Activated CD8-positive, alpha-beta memory T cell treated with anti-CD3 and anti-CD28 coated beads, Interleukin-2, amount 50 U/mL, for 24 hours (primary cell): ENCODE measurements around the gene RBL1.
"Not testable (repeated sequence)": the region's sequence is repeated elsewhere in the genome, so short reads cannot be mapped to it uniquely, and the experiment has no call there.

Experiments used
- DNase-seq: peaks from one replicate; pipeline ENCODE4 v3.0.0-alpha.2; 2020; ENCODE audit errors: extremely low read depth

The RBL1 gene, protein sequence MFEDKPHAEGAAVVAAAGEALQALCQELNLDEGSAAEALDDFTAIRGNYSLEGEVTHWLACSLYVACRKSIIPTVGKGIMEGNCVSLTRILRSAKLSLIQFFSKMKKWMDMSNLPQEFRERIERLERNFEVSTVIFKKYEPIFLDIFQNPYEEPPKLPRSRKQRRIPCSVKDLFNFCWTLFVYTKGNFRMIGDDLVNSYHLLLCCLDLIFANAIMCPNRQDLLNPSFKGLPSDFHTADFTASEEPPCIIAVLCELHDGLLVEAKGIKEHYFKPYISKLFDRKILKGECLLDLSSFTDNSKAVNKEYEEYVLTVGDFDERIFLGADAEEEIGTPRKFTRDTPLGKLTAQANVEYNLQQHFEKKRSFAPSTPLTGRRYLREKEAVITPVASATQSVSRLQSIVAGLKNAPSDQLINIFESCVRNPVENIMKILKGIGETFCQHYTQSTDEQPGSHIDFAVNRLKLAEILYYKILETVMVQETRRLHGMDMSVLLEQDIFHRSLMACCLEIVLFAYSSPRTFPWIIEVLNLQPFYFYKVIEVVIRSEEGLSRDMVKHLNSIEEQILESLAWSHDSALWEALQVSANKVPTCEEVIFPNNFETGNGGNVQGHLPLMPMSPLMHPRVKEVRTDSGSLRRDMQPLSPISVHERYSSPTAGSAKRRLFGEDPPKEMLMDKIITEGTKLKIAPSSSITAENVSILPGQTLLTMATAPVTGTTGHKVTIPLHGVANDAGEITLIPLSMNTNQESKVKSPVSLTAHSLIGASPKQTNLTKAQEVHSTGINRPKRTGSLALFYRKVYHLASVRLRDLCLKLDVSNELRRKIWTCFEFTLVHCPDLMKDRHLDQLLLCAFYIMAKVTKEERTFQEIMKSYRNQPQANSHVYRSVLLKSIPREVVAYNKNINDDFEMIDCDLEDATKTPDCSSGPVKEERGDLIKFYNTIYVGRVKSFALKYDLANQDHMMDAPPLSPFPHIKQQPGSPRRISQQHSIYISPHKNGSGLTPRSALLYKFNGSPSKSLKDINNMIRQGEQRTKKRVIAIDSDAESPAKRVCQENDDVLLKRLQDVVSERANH

GRCh38 chr20:37095599-37096414 lies at the start of gene RBL1:
Gene RBL1, minus strand, starts transcription at chr20:37095997. Its CDS starts 69 bp downstream, at chr20:37095928.
- peak; percentile 69 for DNase-seq

DNA sequence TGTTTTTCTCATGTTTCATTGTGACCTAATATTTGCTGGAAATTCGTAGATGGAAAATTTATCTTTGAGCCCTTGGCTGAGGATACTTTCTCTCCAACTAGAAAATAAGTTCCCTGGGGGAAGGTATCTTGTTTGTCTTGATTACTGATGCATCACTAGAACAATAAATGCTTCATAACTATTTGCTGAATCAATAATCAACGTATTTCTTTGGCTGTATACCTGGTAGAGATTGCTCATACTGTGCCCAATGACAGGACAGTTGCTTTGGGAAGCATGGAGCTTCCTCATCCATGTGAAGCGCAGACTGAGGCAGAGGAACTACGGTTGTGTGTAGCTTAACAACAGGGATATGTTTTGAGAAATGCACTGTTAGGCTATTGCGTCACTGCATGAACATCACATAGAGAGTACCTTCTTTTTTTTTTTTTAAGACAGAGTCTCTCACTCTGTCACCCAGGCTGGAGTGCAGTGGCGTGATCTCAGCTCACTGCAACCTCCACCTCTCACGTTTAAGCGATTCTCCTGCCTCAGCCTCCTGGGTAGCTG lies 49.1 kb upstream of the RBL1 start:
- no peak for DNase-seq

GRCh38 chr20:37142708-37143107 lies 46.9 kb upstream of the RBL1 start:
- no peak for DNase-seq

DNA sequence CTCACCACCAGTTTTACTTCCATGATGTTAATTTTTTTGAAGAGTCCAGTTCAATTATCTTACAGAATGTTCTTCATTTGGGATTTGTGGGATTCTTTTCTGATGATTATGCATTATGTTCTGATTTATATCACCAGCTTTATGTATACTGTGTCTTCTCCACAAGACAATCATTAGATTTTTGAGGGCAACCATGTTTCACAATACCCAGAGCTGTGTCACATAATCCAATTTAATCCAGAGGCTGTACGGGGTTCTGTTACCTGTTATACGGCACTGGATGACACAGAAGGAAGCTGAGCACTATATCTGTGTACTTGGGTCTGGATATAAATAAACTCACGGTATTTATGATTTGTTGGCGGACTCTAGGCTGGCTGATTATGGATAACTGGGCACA lies 41.8 kb upstream of the RBL1 start:
- no peak for DNase-seq

DNA sequence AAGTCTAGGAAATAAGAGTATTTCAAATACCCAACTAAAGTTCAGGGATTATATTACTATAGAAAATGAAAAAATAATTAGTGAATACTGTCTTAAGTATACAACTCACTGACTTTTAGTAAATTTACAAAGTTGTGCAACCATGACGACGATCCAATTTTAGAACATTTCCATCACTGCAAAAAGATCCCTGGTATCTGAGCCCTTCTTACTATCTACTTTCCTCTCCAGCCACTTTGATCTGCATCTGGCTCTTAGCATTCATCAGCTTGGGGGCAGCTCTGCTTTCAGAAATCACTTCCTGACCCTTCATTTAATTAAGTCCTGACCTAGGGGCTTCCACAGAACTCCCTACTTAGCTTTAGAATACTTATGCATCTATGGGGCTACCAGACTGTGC lies 38.2 kb upstream of the RBL1 start:
- no peak for DNase-seq

DNA sequence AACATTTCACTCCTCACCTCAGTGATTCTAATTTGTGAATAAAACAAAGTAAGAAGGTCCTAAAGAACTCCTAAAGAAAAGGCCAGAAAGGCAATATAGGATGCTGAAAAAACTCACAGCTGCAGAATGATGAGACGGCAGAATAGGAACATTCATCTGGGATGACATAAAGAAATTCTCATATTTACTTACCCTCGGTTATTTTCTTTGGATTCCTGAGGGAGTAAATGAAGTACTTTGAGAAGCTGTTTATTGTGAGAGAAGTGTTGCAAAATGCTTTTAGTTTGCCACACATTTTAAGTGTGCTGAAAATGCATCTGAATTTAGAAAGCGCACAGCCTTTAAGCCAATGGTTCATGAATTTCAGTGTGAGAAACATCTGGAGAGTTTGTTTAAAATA lies 35.7 kb upstream of the RBL1 start:
- DNase-seq, result no peak

DNA sequence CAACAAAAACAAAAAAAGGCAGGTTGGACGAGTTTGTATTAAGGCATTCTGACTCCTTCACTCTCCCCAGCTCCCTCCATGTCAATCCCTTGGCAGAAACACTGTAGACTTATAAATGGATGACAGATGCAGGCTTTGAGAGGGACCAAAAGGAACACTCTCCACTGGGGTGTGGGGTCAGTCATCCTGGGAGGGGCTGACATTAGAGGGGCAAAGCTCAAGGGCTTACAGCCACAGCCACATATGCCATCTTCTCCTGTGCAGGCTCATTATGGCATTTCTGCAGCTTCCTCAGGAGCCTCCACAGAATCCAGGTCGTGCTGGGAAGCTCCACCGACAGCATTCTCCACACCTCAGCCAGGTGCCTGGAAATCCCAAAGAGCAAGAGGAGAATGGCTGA lies 33.0 kb upstream of the RBL1 start:
- DNase-seq, result no peak

GRCh38 chr20:37126290-37126689 lies 30.5 kb upstream of the RBL1 start:
- DNase-seq, result not testable (repeated sequence)

DNA sequence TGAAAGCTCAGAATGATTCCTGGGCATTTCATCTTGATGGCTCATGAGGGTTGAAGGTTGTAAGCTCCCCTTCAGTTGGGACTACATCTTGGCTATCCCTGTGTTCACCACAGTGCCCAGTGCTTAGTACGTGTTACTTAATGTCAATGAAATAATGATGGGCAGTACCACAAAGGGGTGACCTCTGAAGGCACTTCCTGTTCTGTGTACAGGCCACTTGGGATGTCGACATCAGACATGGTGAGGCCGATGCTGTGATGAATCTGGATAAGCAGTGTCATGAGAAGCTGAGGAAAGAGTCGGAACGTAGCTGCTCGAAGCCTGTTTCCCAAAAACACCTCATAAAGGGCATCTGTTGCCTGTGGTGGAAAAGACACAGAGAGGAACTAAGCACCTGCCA lies 27.6 kb upstream of the RBL1 start:
- no peak for DNase-seq

DNA sequence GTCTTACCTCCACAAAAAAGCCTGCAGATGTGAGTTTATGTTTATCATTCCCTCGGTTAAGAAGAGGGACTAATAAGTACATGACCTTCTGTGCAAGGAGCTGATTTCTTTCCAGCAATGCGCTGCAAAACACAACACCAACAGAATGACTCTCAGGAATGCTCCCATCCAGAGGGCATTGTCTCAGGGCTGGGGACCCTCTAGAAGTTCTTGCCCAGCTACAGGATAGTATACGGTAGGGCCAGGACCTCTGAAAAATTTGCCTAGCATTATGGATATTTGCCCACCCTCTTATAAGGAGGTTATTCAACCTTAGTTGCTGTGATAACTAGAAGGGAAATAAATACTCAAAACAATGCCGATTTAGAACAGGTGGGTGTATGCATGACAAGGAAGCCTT lies 24.7 kb upstream of the RBL1 start:
- DNase-seq, result no peak

- no peak for DNase-seq
Observed at GRCh38 chr20:37119356-37120036, 23.7 kb upstream of the RBL1 start.

DNA sequence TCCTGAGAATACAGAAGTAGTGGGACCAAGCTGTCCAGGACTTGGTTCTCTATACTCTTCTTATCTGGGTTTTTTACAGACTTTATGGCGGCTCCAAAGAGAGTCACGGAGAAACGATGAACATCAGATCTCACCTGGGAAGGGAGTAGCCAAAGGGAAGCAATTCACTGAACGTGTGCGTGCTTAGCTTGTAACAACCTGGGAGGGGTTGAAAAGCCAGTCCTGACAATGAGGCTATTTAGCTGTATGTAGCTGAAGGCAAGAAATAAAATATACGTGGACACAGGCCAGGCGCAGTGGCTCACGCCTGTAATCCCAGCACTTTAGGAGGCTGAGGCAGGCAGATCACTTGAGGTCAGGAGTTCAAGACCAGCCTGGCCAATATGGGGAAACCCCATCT lies 18.2 kb upstream of the RBL1 start:
- no peak for DNase-seq

DNA sequence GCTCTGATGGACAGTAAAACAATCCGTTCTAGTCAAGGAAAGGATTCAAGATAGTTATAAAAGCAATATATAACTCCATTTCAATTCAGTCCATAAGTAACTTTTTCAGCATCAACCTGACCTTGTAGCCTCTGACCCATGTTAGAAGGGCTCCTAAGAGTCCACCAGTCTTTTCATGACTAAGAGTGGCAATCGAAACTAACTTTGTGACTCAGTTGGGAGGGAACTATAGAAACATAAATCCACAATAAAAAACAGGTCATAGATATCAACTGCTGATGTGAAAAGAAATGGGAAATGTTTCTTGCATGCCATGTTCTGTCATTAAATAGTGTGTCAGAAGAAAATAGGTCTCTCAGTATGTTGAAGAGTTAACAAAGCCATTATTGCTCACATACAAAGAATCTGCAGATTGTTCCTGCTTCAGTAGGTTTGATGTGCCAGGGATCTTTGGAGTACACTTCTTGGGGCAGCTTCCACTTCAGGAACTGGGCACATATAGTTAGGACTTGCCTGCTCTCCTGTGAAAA lies 16.2 kb upstream of the RBL1 start:
- no peak for DNase-seq

GRCh38 chr20:37108676-37109075 lies 12.9 kb upstream of the RBL1 start:
- no peak for DNase-seq

DNA sequence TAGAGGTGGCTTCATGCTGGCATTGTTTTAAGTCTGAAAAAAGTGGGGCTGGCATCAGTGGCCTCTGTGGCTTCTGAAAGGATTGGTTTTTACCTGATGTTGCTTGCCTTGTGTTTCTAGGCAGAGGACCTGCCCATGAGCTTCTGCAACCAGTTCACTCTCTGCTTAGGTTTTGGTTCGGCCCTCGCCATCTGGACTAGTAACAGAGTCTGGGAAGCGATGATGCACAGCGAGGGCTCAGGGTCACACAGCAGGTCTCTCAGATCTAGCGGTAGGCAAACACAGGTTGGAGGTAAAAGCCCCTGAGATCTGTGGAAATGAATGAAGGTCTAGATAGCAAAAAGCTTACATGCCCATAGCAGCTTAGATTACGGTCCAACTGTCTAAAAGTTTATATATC lies 6.8 kb upstream of the RBL1 start:
- no peak for DNase-seq

- no peak for DNase-seq
Observed at GRCh38 chr20:37096415-37097041, 731 bp upstream of the RBL1 start.

DNA sequence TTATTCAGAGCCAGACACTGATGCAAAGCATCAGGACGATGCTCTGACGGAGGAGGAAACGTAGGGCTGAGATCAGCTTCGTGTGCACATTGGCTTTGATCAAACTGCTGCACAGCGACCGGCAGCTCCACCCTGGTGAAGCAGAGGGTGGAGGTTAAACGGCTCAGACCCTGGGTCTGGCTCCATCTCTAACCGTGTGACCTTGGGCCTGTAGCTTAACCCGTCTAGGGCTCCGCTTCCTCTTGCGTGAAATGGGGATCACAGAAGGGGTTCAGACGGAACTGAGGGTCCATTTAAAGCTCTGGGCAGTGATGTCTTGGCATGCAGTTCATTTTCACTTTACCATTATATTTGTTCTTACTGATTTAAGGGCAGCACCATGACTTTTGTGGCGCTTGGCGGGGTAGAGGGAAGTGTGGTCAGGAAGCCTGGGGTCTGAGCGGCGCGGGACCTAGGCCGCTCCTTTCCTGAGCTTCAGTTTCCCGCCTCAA lies 644 bp downstream of the RBL1 start:
- DNase-seq, result no peak

- DNase-seq, result no peak
Observed at GRCh38 chr20:37090407-37090806, 5.4 kb downstream of the RBL1 start.

GRCh38 chr20:37081717-37082289 lies 14.0 kb downstream of the RBL1 start:
- DNase-seq, result no peak

DNA sequence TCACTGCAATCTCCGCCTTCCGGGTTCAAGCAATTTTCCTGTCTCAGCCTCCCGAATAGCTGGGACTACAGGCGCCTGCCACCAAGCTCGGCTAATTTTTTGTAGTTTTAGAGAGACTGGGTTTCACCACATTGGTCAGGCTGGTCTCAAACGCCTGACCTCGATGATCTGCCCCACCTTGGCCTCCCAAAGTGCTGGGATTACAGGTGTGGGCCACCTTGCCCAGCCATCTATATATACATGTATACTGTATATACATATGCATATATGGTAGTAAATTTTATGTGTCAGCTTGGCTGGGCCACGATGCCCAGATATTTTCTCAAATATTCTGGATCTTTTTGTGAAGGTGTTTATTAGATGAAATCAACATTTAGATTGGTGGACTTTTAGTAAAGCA lies 18.8 kb downstream of the RBL1 start:
- DNase-seq, result no peak
